Measurements from ENCODE around the gene FIBP. TPM values are rescaled to one million over a fixed set of nuclear protein-coding genes. Genes with fewer than 3 reads are reported as not detected.
A peak's percentile ranks its signal among the peaks of the same experiment; 100 is the strongest.

The FIBP gene
- 10 to 100 TPM; 53.6 to 73.2 (median 63.7) TPM for total RNA-seq

GRCh38 chr11:65888163-65888814, at the start of gene FIBP:
FIBP (minus strand) TSS chr11:65888471; CDS start chr11:65888418, 53 bp downstream.
- TF ChIP-seq CTCF (IDR thresholded peaks at IDR 0.05): peak; percentile 79 to 99 (median 98)
- TF ChIP-seq EP300 (IDR thresholded peaks at IDR 0.05): peak; percentile 91 to 95
- TF ChIP-seq POLR2A (IDR thresholded peaks at IDR 0.05): peak; percentile 89 to 93
- peak within 1 kb of the TSS; percentile 92 to 99 (median 95) for H3K27ac ChIP-seq
- 0 to 1% methylated on average over 31 to 52 of the region's 57 CpGs for WGBS, 2 donors
- H3K9me3 ChIP-seq: no peaks in the 10 kb centered on the region
- peak; percentile 94 to 96 for DNase-seq (ENCODE audit: low spot score in 2 of 2)
- H3K4me1 ChIP-seq: peaks cover 0 to 67% (median 43%) of the 10 kb centered on the region in 4 donors
- H3K27me3 ChIP-seq: no peaks in the 10 kb centered on the region
- H3K4me3 ChIP-seq: peak within 1 kb of the TSS; percentile 56 to 93 (median 74)
- H3K36me3 ChIP-seq: peaks cover 0 to 37% (median 0%) of the 10 kb centered on the region in 3 donors

- Histone ChIP-seq H3K36me3 (no peaks in the 10 kb centered on the region), H3K27ac (no peak overlapping the region), H3K4me1 (no peaks in the 10 kb centered on the region), H3K9me3 (no peaks in the 10 kb centered on the region), H3K27me3 (peaks cover 0 to 14% of the 10 kb centered on the region in 2 donors), H3K4me3 (no peak overlapping the region)
- 46 to 61% methylated on average over 4 of the region's 4 CpGs for WGBS, 2 donors
- DNase-seq (ENCODE audit: low spot score in 2 of 2): no peak
- TF ChIP-seq EP300 (IDR thresholded peaks at IDR 0.05) (no peak), POLR2A (IDR thresholded peaks at IDR 0.05) (no peak), CTCF (IDR thresholded peaks at IDR 0.05) (no peak)
Observed at GRCh38 chr11:65937766-65938165, 49.5 kb upstream of the FIBP start.

- TF ChIP-seq EP300 (IDR thresholded peaks at IDR 0.05) (no peak), CTCF (IDR thresholded peaks at IDR 0.05) (no peak), POLR2A (IDR thresholded peaks at IDR 0.05) (no peak)
- Histone ChIP-seq H3K27me3 (peaks cover 0 to 14% of the 10 kb centered on the region in 2 donors), H3K27ac (no peak overlapping the region), H3K9me3 (no peaks in the 10 kb centered on the region), H3K4me3 (no peak overlapping the region), H3K4me1 (no peaks in the 10 kb centered on the region), H3K36me3 (no peaks in the 10 kb centered on the region)
- DNase-seq (ENCODE audit: low spot score in 2 of 2): no peak
- WGBS, 2 donors: 65 to 67% methylated on average over 4 of the region's 4 CpGs
Observed at GRCh38 chr11:65934014-65934413, 45.7 kb upstream of the FIBP start.

- no peak for TF ChIP-seq CTCF (IDR thresholded peaks at IDR 0.05)
- TF ChIP-seq EP300 (IDR thresholded peaks at IDR 0.05): no peak
- no peak for TF ChIP-seq POLR2A (IDR thresholded peaks at IDR 0.05)
- DNase-seq (ENCODE audit: low spot score in 2 of 2): no peak
- peaks cover 0 to 10% of the 10 kb centered on the region in 2 donors for H3K27me3 ChIP-seq
- WGBS, 2 donors: 32 to 41% methylated on average over 9 of the region's 9 CpGs
- no peak overlapping the region for H3K27ac ChIP-seq
- H3K4me1 ChIP-seq: no peaks in the 10 kb centered on the region
- H3K9me3 ChIP-seq: no peaks in the 10 kb centered on the region
- no peak overlapping the region for H3K4me3 ChIP-seq
- H3K36me3 ChIP-seq: no peaks in the 10 kb centered on the region
Observed at GRCh38 chr11:65932558-65932919, 44.3 kb upstream of the FIBP start.

GRCh38 chr11:65931773-65932557, 43.7 kb upstream of the FIBP start:
- WGBS, 2 donors: 64 to 69% methylated on average over 13 of the region's 13 CpGs
- TF ChIP-seq CTCF (IDR thresholded peaks at IDR 0.05) (no peak), POLR2A (IDR thresholded peaks at IDR 0.05) (no peak), EP300 (IDR thresholded peaks at IDR 0.05) (no peak)
- H3K9me3 ChIP-seq: no peaks in the 10 kb centered on the region
- H3K4me1 ChIP-seq: no peaks in the 10 kb centered on the region
- H3K4me3 ChIP-seq: no peak overlapping the region
- no peak for DNase-seq (ENCODE audit: low spot score in 2 of 2)
- H3K36me3 ChIP-seq: no peaks in the 10 kb centered on the region
- H3K27me3 ChIP-seq: peaks cover 0 to 7% of the 10 kb centered on the region in 2 donors
- no peak overlapping the region for H3K27ac ChIP-seq
